HG03565 (cell line): ENCODE data around the gene CDK5RAP2.
"Not testable (repeated sequence)": the region's sequence is repeated elsewhere in the genome, so short reads cannot be mapped to it uniquely, and the experiment has no call there.

Experiments used
- ATAC-seq: cut with Tn5 transposase; IDR thresholded peaks from one replicate; pipeline ENCODE4 v1.9.1; 2021; ENCODE audit warnings: mild to moderate bottlenecking, moderate library complexity; ENCODE audit not compliant: unreplicated experiment

CDK5RAP2 gene

GRCh38 chr9:120521101-120521500, 58.9 kb downstream of the CDK5RAP2 start:
- ATAC-seq, result no peak

DNA sequence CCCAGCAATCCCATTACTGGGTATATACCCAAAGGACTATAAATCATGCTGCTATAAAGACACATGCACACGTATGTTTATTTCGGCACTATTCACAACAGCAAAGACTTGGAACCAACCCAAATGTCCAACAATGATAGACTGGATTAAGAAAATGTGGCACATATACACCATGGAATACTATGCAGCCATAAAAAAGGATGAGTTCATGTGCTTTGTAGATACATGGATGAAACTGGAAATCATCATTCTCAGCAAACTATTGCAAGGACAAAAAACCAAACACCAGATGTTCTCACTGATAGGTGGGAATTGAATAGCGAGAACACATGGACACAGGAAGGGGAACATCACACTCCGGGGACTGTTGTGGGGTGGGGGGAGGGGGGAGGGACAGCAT, 64.0 kb downstream of the CDK5RAP2 start:
- ATAC-seq, result not testable (repeated sequence)

GRCh38 chr9:120515481-120515880, 64.5 kb downstream of the CDK5RAP2 start:
- ATAC-seq, result not testable (repeated sequence)

GRCh38 chr9:120514405-120514804, 65.6 kb downstream of the CDK5RAP2 start:
- no peak for ATAC-seq

DNA sequence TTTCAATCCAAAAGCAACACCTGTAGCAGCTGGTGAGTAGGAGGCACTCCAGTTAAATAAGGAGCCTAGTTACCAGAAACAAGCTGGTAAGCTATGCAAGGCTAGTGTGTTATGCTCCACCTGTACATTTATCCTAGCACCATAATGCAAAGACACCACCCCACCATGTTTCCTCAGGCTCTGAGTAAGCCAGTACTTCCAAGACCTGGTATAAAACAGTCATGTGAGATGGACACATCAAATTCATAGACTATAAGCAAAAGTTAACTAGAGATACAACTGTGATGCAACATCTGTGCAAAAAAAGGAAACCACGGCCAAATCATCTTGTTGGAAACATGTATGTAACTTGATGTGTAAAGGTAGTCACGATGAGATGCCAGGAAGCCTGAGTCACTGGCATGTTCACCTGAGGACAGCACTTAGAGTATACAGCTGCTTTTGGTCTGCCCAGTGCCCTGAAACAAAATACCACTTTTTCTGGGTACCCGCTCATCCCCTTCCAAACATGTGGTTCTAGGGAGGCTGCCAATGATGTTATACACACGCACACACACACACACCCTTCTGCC, 66.1 kb downstream of the CDK5RAP2 start:
- no peak for ATAC-seq

DNA sequence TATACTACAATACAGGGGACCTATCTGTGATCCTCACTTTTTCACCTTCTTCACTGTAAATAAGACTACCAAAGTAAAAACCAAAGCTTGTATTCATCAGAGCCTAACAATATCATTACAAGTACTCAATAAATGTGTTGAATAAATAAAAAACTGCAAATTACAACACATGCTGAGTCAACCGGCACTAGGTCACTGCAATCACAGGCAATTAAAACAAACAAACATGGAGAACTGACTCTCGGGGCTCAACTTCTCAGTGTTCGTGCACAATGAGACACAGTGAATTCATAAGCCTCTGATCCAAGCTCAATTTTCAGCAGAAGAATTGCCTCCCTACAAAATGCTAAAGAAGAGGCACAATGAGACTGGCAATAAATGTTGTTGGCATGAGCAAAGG, 69.2 kb downstream of the CDK5RAP2 start:
- no peak for ATAC-seq

DNA sequence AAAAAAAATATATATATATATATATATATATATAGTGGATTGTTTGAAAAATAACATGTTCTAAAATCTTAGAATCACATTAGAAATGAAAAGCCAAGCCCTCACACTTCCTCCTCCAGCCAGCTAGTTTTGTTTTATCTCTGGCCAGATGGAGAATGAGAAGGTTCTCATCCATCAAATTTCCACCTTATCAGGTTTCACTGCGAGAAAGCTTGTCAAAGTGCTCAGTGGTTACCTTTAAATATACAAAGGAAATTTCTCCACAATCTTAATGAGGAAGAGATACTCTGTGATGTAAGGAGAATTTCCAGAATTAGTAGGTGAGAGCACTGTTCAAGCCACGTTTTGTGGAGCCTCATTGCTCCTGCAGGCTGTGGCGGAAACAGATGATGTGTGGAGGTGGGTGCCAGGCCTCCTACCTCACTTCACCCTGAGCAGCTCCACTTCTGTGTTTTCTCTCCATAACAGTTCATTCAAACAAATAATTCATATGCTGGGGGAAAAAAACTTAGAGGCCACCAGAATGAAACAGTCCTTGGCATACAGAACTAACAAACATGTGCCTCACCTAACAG, 71.9 kb downstream of the CDK5RAP2 start:
- no peak for ATAC-seq

DNA sequence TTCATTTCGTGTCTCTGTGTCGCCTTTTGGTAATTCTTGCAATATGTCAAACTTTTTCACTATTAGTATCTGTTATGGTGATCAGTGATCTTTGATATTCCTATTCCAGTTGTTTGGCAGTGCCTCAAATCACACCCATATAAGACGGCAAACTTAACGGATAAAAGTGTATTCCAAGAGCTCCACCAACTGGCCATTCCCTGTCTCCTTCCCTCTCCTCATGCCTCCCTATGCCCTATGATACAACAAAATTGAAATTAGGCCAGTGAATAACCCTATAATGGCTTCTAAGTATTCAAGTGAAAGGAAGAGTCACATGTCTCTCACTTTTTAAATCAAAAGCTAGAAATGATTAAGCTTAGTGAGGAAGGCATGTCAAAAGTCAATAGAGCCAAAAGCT, 74.8 kb downstream of the CDK5RAP2 start:
- no peak for ATAC-seq

DNA sequence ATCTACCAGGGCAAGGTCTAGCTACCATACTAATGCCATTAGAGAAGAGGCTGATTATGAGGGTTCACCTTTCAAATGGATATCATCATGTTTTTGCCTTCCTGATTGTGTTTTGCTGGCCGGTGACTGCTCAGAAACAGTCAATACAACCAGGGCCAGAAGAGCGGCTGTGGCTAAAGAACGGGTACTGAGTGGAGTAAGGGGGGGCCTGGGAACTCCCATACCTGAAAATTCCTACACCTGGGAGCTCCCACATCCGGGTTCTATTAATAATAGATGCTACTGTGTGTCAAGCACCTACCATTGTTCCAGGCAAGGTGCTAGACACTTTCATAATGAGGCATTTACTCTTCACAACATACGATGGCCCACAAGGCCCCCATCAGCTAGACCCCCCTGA, 79.2 kb downstream of the CDK5RAP2 start:
- no peak for ATAC-seq

DNA sequence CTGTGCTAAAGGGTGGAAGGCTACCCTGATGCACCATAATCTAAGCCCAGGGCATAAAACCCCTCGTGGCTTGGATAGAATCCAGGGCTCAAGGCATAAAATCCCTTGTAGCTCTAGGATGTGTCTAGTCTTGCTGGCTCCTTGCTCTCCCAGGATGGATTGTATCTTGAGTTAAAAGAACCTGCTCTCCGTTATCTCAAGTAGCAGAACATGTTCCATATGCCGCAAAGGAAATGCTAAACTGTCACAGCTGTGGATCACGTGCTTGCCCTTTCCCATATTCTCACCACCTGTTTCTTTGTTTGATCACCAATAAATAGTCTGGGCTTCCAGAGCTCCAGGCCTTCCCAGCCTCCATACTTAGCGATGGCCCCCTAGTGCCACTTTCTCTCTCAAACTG, 82.1 kb downstream of the CDK5RAP2 start:
- ATAC-seq, result not testable (repeated sequence)

GRCh38 chr9:120496438-120496837, 83.5 kb downstream of the CDK5RAP2 start:
- ATAC-seq, result not testable (repeated sequence)

DNA sequence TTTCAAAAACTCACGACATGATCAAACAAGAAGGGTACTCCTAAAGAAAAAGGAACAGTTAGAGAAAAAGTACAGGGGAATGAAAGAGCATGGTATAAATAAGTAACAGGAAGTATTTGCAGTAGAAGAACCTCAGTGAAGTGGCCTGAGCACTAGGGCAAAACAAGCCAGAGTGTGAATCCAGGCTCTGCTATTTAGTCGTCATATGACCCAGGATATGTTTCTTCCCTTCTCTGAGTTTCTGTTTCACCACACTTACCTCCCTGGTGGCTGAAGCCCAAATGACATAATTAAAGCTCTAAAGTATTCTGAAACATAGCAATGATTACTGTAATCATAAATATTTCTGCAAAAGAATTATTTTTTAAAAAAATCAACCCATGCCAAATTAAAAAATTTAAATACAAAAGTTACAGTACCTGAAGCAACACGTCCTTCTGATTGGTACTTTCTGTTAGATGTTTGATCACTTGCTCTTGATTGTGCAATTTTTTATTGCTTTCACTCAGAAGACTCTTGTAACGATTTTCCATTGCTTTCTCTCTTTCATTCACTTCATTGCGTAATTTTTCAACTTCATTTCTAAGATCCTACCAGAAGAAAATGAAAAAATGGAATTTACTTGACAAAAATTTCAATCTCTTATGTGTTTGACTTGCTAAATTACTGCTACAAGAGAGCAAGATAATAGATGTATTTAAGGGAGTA, 88.9 kb downstream of the CDK5RAP2 start:
- peak; percentile 96 for ATAC-seq

- no peak for ATAC-seq
These were observed 93.1 kb downstream of the CDK5RAP2 start for GRCh38 chr9:120486835-120487234.

GRCh38 chr9:120486347-120486746, 93.6 kb downstream of the CDK5RAP2 start:
- ATAC-seq, result no peak

- no peak for ATAC-seq
These were observed 94.2 kb downstream of the CDK5RAP2 start for GRCh38 chr9:120485788-120486187.

- ATAC-seq, result no peak
These were observed 95.8 kb downstream of the CDK5RAP2 start for GRCh38 chr9:120484162-120484561.

GRCh38 chr9:120482424-120483186, 97.4 kb downstream of the CDK5RAP2 start:
- no peak for ATAC-seq

GRCh38 chr9:120481846-120482245, 98.1 kb downstream of the CDK5RAP2 start:
- no peak for ATAC-seq

DNA sequence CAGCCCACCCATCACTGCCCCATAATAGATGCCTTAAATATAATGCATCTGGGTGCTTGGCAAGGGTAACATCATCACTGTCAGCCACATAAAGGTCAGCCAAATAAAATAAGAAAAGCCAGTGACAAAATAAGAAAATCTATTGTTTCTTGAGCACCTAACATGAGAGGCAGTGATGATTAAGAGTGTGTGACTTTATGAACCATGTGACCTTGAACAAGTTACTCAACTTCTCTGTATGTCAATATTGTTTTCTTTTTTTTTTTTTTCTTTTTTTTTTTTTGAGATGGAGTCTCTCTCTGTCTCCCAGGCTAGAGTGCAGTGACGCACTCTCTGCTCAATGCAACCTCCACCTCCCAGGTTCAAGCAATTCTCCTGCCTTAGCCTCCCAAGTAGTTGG, 98.7 kb downstream of the CDK5RAP2 start:
- no peak for ATAC-seq

- ATAC-seq, result no peak
These were observed 99.3 kb downstream of the CDK5RAP2 start for GRCh38 chr9:120480707-120481106.

GRCh38 chr9:120478208-120478607, 101.8 kb downstream of the CDK5RAP2 start:
- ATAC-seq, result no peak

GRCh38 chr9:120477534-120478001, 102.4 kb downstream of the CDK5RAP2 start:
- peak; percentile 62 for ATAC-seq
